ENCODE results near the gene YBX2.

Gene YBX2

GRCh38 chr17:7314719-7315569 is 20.5 kb upstream of the YBX2 start, which contains the start of gene GPS2:
Gene GPS2, minus strand, starts transcription at chr17:7315360. Its CDS starts 308 bp downstream, at chr17:7315052.
- in situ Hi-C loops (cut with MboI; ENCODE audit: low pct_unique_long_range_greater_than_20kb, low sequenced_read_pairs, unreplicated experiment): no loop called here
- TF ChIP-seq CTCF (IDR thresholded peaks at IDR 0.05; ENCODE audit: extremely low read depth, insufficient read depth, missing control alignments): no peak
- DNase-seq (ENCODE audit: low spot score): peak; percentile 98

DNA sequence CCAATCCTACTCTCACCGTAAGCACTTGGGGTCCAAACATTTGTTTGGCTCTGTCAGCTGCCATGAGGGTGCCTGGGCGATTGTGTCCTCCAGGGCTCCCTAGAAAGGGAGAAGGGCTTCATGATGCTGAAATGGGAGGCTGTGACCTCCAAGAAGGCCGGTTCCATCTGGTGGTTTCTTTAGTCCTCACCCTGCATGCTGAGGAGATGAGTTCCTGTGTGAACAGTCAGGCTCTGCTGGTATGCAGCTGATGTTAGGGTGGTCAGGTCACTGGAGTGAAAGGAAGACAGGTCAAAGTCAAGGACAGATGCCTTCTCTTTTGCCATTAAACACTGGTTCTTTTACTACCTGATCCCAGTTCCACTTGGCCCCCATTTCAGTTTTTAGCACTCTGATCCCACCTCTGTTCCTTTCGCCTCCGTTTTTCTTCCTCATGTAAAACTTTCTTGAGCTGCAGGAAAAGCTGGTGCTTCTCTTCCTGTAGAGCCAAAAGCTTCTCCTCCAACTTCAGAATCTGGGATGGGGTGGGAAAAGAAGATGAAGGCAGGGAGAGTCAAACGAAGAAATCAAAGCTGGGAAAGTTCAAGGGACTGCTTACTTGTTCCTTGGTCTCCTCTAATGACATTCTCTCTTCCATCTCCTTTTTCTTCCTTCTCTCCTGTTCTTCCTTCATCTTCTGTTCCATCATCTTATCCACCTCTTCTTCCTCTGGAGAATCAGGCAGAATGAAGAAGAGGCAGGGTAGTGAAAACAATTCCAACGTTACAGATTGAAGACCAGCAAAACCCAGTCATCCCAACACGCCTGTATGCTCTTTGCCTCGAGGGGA is 19.7 kb upstream of the YBX2 start:
- in situ Hi-C loops (cut with MboI; ENCODE audit: low pct_unique_long_range_greater_than_20kb, low sequenced_read_pairs, unreplicated experiment): no loop called here
- no peak for DNase-seq (ENCODE audit: low spot score)
- TF ChIP-seq CTCF (IDR thresholded peaks at IDR 0.05; ENCODE audit: extremely low read depth, insufficient read depth, missing control alignments): no peak

- in situ Hi-C loops (cut with MboI; ENCODE audit: low pct_unique_long_range_greater_than_20kb, low sequenced_read_pairs, unreplicated experiment): no loop called here
- no peak for DNase-seq (ENCODE audit: low spot score)
- TF ChIP-seq CTCF (IDR thresholded peaks at IDR 0.05; ENCODE audit: extremely low read depth, insufficient read depth, missing control alignments): no peak
Observed at GRCh38 chr17:7313088-7313889, 18.9 kb upstream of the YBX2 start.

- DNase-seq (ENCODE audit: low spot score): no peak
- in situ Hi-C loops (cut with MboI; ENCODE audit: low pct_unique_long_range_greater_than_20kb, low sequenced_read_pairs, unreplicated experiment): no loop called here
- TF ChIP-seq CTCF (IDR thresholded peaks at IDR 0.05; ENCODE audit: extremely low read depth, insufficient read depth, missing control alignments): no peak
Observed at GRCh38 chr17:7312432-7313087, 18.1 kb upstream of the YBX2 start.

DNA sequence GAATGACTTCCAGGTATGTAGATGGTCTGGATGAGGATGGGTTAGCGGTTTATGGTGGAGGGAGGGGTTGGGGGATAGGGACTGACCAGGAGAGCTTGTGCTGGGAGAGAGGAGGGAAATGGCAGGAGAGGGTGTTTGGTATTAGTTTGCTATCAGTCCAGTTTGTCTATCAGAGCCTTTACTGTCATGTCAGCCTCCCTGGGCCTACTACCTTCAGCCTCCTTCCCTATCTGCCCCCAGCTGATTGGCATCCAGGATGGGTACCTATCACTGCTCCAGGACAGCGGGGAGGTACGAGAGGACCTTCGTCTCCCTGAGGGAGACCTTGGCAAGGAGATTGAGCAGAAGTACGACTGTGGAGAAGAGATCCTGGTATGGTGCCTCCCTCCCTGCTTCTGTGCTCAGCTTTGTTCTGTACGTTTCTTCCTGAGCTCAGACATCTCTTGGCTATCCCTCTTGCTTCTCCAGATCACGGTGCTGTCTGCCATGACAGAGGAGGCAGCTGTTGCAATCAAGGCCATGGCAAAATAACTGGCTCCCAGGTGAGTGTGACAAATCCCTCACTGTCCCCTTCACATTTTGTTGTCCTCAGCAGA is 16.8 kb upstream of the YBX2 start:
- in situ Hi-C loops (cut with MboI; ENCODE audit: low pct_unique_long_range_greater_than_20kb, low sequenced_read_pairs, unreplicated experiment): no loop called here
- TF ChIP-seq CTCF (IDR thresholded peaks at IDR 0.05; ENCODE audit: extremely low read depth, insufficient read depth, missing control alignments): no peak
- no peak for DNase-seq (ENCODE audit: low spot score)
